Transverse colon (tissue), 4 donors: Measurements from ENCODE around the gene MAST4. TPM values are rescaled to one million over a fixed set of nuclear protein-coding genes. Genes with fewer than 3 reads are reported as not detected.

ENCODE experiments used
- DNase-seq: peaks from one replicate; pipeline ENCODE4 v3.0.0-alpha.2; 2019
- H3K27ac ChIP-seq, 4 donors: fragments of 200-600 bp; sonication (generic); 2 replicates each; pipeline ENCODE4 v1.5.1; 2016 to 2018; ENCODE audit warnings: inconsistent platforms in 4 of 4
- H3K27me3 ChIP-seq: fragments of 200-600 bp; sonication (generic); 2 replicates; pipeline ENCODE4 v1.5.1; 2017; ENCODE audit warnings: inconsistent platforms
- H3K36me3 ChIP-seq, 4 donors: fragments of 200-600 bp; sonication (generic); 2 replicates each; pipeline ENCODE4 v1.5.1; 2017 to 2019; ENCODE audit warnings: inconsistent platforms in 4 of 4
- H3K4me1 ChIP-seq, 4 donors: fragments of 200-600 bp; sonication (generic); 2 replicates each; pipeline ENCODE4 v1.5.1; 2017 to 2020; ENCODE audit warnings: inconsistent platforms in 4 of 4
- H3K4me3 ChIP-seq, 4 donors: fragments of 200-600 bp; sonication (generic); 1 replicate in 1 of 4; 2 replicates in 3 of 4; pipeline versions ENCODE4 v1.5.1 to v1.6.1; 2017 to 2019; ENCODE audit warnings: inconsistent platforms in 4 of 4
- H3K9me3 ChIP-seq, 2 donors: fragments of 200-600 bp; sonication (generic); 2 replicates each; pipeline ENCODE4 v1.5.1; 2017 to 2019; ENCODE audit warnings: inconsistent platforms in 2 of 2
- CTCF ChIP-seq, 5 experiments: fragments of 200-600 bp in 3 of 5; fragments of 450-650 bp in 2 of 5; sonication (generic) in 3 of 5; IDR thresholded peaks; 1 replicate in 2 of 5; 2 replicates in 3 of 5; pipeline ENCODE4 v1.5.1; 2016 to 2017; ENCODE audit warnings: antibody characterized with exemption in 5 of 5, inconsistent platforms in 3 of 5, mild to moderate bottlenecking in 2 of 5, moderate library complexity in 1 of 5
- EP300 ChIP-seq: sonication (generic); formaldehyde crosslinking; IDR thresholded peaks from one replicate; pipeline ENCODE4 v1.6.1; 2017; ENCODE audit warnings: antibody characterized with exemption, low read depth
- POLR2A ChIP-seq: fragments of 450-650 bp; IDR thresholded peaks from one replicate; pipeline ENCODE4 v1.6.1; 2016; ENCODE audit warnings: antibody characterized with exemption, mild to moderate bottlenecking, moderate library complexity
- POLR2AphosphoS5 ChIP-seq, 3 donors: sonication (generic); formaldehyde crosslinking; IDR thresholded peaks; one replicate each; pipeline ENCODE4 v1.6.1; 2016; ENCODE audit warnings: antibody characterized with exemption in 3 of 3
- WGBS, 2 donors: methylation state at CpG; one replicate each; pipeline ENCODE4 v1.1.5; 2018; ENCODE audit warnings: low coverage in 1 of 2; 5-methylcytosine and 5-hydroxymethylcytosine counted together
- in situ Hi-C, 4 donors: fragments of 200-750 bp; cut with MboI; loops; one replicate each; pipeline versions ENCODE4 v1.15.0 to v1.15.1; 2017; ENCODE audit warnings: low sequenced_read_pairs in 3 of 4, low pct_ligation_motif_present in 1 of 4, low pct_unique_long_range_greater_than_20kb in 1 of 4
- intact Hi-C: fragments of 100-400 bp; cut with DNase I; formaldehyde crosslinking; loops from one replicate; pipeline ENCODE4 v1.15.1; 2023; ENCODE audit warnings: low total_unique reads
- total RNA-seq, 4 donors: library from RNA; depleted of rRNA; stranded (reverse); fragments of >200 nt; gene quantifications; one replicate each; pipeline ENCODE4 v1.1.0, GENCODE V29; 2016

The MAST4 gene
- total RNA-seq, 4 donors from 2014 or later: 20.3 to 46.8 (median 35.4) TPM

GRCh38 chr5:66633754-66634153 lies 37.6 kb downstream of the MAST4 start:
- Histone ChIP-seq H3K4me1 (no peaks in the 10 kb centered on the region), H3K9me3 (no peaks in the 10 kb centered on the region), H3K36me3 (no peaks in the 10 kb centered on the region), H3K4me3 (no peak overlapping the region), H3K27me3 (no peaks in the 10 kb centered on the region), H3K27ac (no peak overlapping the region)
- in situ Hi-C loops (no loop called here), intact Hi-C loops (no loop called here)
- no peak for DNase-seq
- WGBS, 2 donors: 90 to 100% methylated on average over 2 to 3 of the region's 3 CpGs
- TF ChIP-seq POLR2A: no peak
- no peak for TF ChIP-seq CTCF (IDR thresholded peaks at IDR 0.05)
- no peak for TF ChIP-seq EP300
- TF ChIP-seq POLR2AphosphoS5 (IDR thresholded peaks at IDR 0.05): no peak

- no peak for TF ChIP-seq POLR2A
- TF ChIP-seq POLR2AphosphoS5 (IDR thresholded peaks at IDR 0.05): no peak
- no peak for TF ChIP-seq CTCF (IDR thresholded peaks at IDR 0.05)
- no peak for TF ChIP-seq EP300
- in situ Hi-C loops (no loop called here), intact Hi-C loops (no loop called here)
- Histone ChIP-seq H3K36me3 (no peaks in the 10 kb centered on the region), H3K27me3 (no peaks in the 10 kb centered on the region), H3K9me3 (no peaks in the 10 kb centered on the region), H3K4me3 (no peak overlapping the region), H3K4me1 (no peaks in the 10 kb centered on the region), H3K27ac (no peak overlapping the region)
- WGBS, 2 donors: 67 to 69% methylated on average over 1 to 3 of the region's 3 CpGs
- DNase-seq: no peak
Measured at GRCh38 chr5:66634601-66635000, 38.4 kb downstream of the MAST4 start.

- Histone ChIP-seq H3K27ac (no peak overlapping the region), H3K27me3 (no peaks in the 10 kb centered on the region), H3K9me3 (no peaks in the 10 kb centered on the region), H3K4me1 (no peaks in the 10 kb centered on the region), H3K4me3 (no peak overlapping the region), H3K36me3 (no peaks in the 10 kb centered on the region)
- TF ChIP-seq POLR2A: no peak
- in situ Hi-C loops (no loop called here), intact Hi-C loops (no loop called here)
- 78 to 82% methylated on average over 4 of the region's 4 CpGs for WGBS, 2 donors
- no peak for DNase-seq
Measured at GRCh38 chr5:66637994-66638393, 41.8 kb downstream of the MAST4 start.

- intact Hi-C loops (no loop called here), in situ Hi-C loops (no loop called here)
- 82 to 84% methylated on average over 1 of the region's 1 CpG for WGBS, 2 donors
- H3K4me1 ChIP-seq: no peaks in the 10 kb centered on the region
- H3K4me3 ChIP-seq: no peak overlapping the region
- no peaks in the 10 kb centered on the region for H3K9me3 ChIP-seq
- no peak for DNase-seq
- no peaks in the 10 kb centered on the region for H3K27me3 ChIP-seq
- no peak overlapping the region for H3K27ac ChIP-seq
- H3K36me3 ChIP-seq: no peaks in the 10 kb centered on the region
- TF ChIP-seq POLR2AphosphoS5 (IDR thresholded peaks at IDR 0.05): no peak
- TF ChIP-seq POLR2A: no peak
- TF ChIP-seq CTCF (IDR thresholded peaks at IDR 0.05): no peak
- TF ChIP-seq EP300: no peak
Measured at GRCh38 chr5:66639037-66639436, 42.8 kb downstream of the MAST4 start.

- no peaks in the 10 kb centered on the region for H3K36me3 ChIP-seq
- H3K4me1 ChIP-seq: no peaks in the 10 kb centered on the region
- no peaks in the 10 kb centered on the region for H3K27me3 ChIP-seq
- in situ Hi-C loops: no loop called here
- 85 to 86% methylated on average over 3 of the region's 3 CpGs for WGBS, 2 donors
- H3K4me3 ChIP-seq: no peak overlapping the region
- no peak overlapping the region for H3K27ac ChIP-seq
- intact Hi-C loops: no loop called here
- H3K9me3 ChIP-seq: no peaks in the 10 kb centered on the region
- DNase-seq: no peak
- TF ChIP-seq EP300 (no peak), POLR2A (no peak), POLR2AphosphoS5 (IDR thresholded peaks at IDR 0.05) (no peak), CTCF (IDR thresholded peaks at IDR 0.05) (no peak)
Measured at GRCh38 chr5:66642538-66642937, 46.3 kb downstream of the MAST4 start.
